HCT116 (cell line): ENCODE results near the gene BMF. TPM values are rescaled to one million over a fixed set of nuclear protein-coding genes. Genes with fewer than 3 reads are reported as not detected.

Experiments used
- ATAC-seq: fragments of 200-7000 bp; cut with Tn5 transposase; 2 replicates; pipeline ENCODE4 v1.9.1; 2020; ENCODE audit warnings: mild to moderate bottlenecking, moderate library complexity
- BruUV-seq: library from RNA; stranded (reverse); fragments of 400-500 nt; replicated peaks from 2 replicates; lab custom pipeline; 2021; lab: Mats Ljungman, UMichigan
- CTCF ChIA-PET: fragments of 300-600 bp; sonication (Branson Sonifier 250); formaldehyde crosslinking; loops from one replicate; lab custom pipeline; 2021; ENCODE audit warnings: antibody characterized with exemption; lab: Charles Lee
- POLR2A ChIA-PET: fragments of 300-600, 350-600 bp; sonication (Branson Sonifier 250); formaldehyde crosslinking; loops from one replicate; lab custom pipeline; 2021; ENCODE audit warnings: antibody characterized with exemption; lab: Charles Lee
- RAD21 ChIA-PET, 2 experiments: fragments of 300-600 bp; sonication (Branson Sonifier 250); formaldehyde crosslinking; loops; one replicate each; lab custom pipeline; 2023; ENCODE audit warnings: low total read pairs in 2 of 2; ENCODE audit not compliant: uncharacterized antibody in 2 of 2, unreplicated experiment in 2 of 2, low non-redundant PET in 1 of 2; lab: Charles Lee
- DNase-seq: peaks from one replicate; pipeline ENCODE4 v3.0.0-alpha.2; 2010; ENCODE audit warnings: low read depth, low spot score
- H2AFZ ChIP-seq: fragments of 200-600 bp; shearing (Covaris generic), sonication (generic); 2 replicates; pipeline ENCODE4 v1.6.1; 2017; ENCODE audit warnings: low read depth, mixed run types, mixed read lengths, antibody characterized with exemption, low read length; ENCODE audit not compliant: poor library complexity, severe bottlenecking
- H3K27ac ChIP-seq: 2 replicates; pipeline ENCODE4 v1.5.1; 2012; ENCODE audit warnings: low read depth, low read length
- H3K27me3 ChIP-seq: fragments of 200-600 bp; sonication (generic); 2 replicates; pipeline ENCODE4 v1.6.1; 2016; ENCODE audit warnings: mixed run types, low read length, mixed read lengths; ENCODE audit not compliant: insufficient read depth
- H3K36me3 ChIP-seq, 2 experiments: fragments of 200-500 bp in 1 of 2; fragments of 200-600 bp in 1 of 2; sonication (Bioruptor generic) in 1 of 2; sonication (generic) in 1 of 2; 2 replicates each; pipeline versions ENCODE4 v1.5.1 to v1.6.1; 2014 to 2016; ENCODE audit warnings: low read length in 2 of 2, inconsistent platforms in 1 of 2, mixed read lengths in 1 of 2, mixed run types in 1 of 2; ENCODE audit not compliant: insufficient read depth in 2 of 2, control insufficient read depth in 1 of 2
- H3K4me1 ChIP-seq, 2 experiments: fragments of 200-600 bp in 1 of 2; sonication (generic) in 1 of 2; 2 replicates each; pipeline versions ENCODE4 v1.5.1 to v1.6.1; 2012 to 2017; ENCODE audit warnings: low read length in 2 of 2, inconsistent platforms in 1 of 2, mild to moderate bottlenecking in 1 of 2, mixed read lengths in 1 of 2, mixed run types in 1 of 2, moderate library complexity in 1 of 2; ENCODE audit not compliant: insufficient read depth in 2 of 2, control insufficient read depth in 1 of 2
- H3K4me2 ChIP-seq: fragments of 200-600 bp; sonication (generic); 2 replicates; pipeline ENCODE4 v1.6.1; 2017; ENCODE audit warnings: mixed run types, low read length, mixed read lengths
- H3K4me3 ChIP-seq, 2 experiments: fragments of 200-600 bp in 1 of 2; sonication (generic) in 1 of 2; replicated peaks in 1 of 2; 2 replicates each; pipeline ENCODE4 v1.5.1; 2011 to 2016; ENCODE audit warnings: low read length in 2 of 2, control low read depth in 1 of 2, low read depth in 1 of 2, mild to moderate bottlenecking in 1 of 2, mixed read lengths in 1 of 2, mixed run types in 1 of 2
- H3K79me2 ChIP-seq: fragments of 200-600 bp; sonication (generic); 2 replicates; pipeline ENCODE4 v1.6.1; 2017; ENCODE audit warnings: mild to moderate bottlenecking, mixed run types, low read length, moderate library complexity, mixed read lengths; ENCODE audit not compliant: insufficient read depth
- H3K9ac ChIP-seq: fragments of 200-600 bp; sonication (generic); 2 replicates; pipeline ENCODE4 v1.6.1; 2016; ENCODE audit warnings: low read length, mixed read lengths
- H3K9me2 ChIP-seq: fragments of 200-600 bp; sonication (generic), shearing (Covaris generic); 2 replicates; pipeline ENCODE4 v1.6.1; 2017; ENCODE audit warnings: mixed run types, mild to moderate bottlenecking, moderate library complexity; ENCODE audit not compliant: insufficient read depth
- H3K9me3 ChIP-seq, 2 experiments: fragments of 200-500 bp in 1 of 2; fragments of 200-600 bp in 1 of 2; sonication (Bioruptor generic) in 1 of 2; sonication (generic) in 1 of 2; 2 replicates each; pipeline ENCODE4 v1.6.1; 2014 to 2017; ENCODE audit warnings: low read length in 2 of 2, mixed read lengths in 2 of 2, inconsistent platforms in 1 of 2, low read depth in 1 of 2, mild to moderate bottlenecking in 1 of 2, mixed run types in 1 of 2, moderate library complexity in 1 of 2; ENCODE audit not compliant: control insufficient read depth in 1 of 2, insufficient read depth in 1 of 2
- H4K20me1 ChIP-seq: fragments of 200-600 bp; sonication (generic), shearing (Covaris generic); 2 replicates; pipeline ENCODE4 v1.6.1; 2017; ENCODE audit warnings: mixed run types, mild to moderate bottlenecking, moderate library complexity; ENCODE audit not compliant: insufficient read depth
- CBX3 ChIP-seq: IDR thresholded peaks from 2 replicates; pipeline ENCODE4 v1.6.1; 2012; ENCODE audit warnings: low read depth
- CEBPB ChIP-seq: IDR thresholded peaks from 2 replicates; pipeline ENCODE4 v1.6.1; 2012; ENCODE audit warnings: low read depth
- EGR1 ChIP-seq: IDR thresholded peaks from 2 replicates; pipeline ENCODE4 v1.6.1; 2012; ENCODE audit warnings: low read depth
- ELF1 ChIP-seq: IDR thresholded peaks from 2 replicates; pipeline ENCODE4 v1.6.1; 2012; ENCODE audit warnings: low read depth, borderline replicate concordance
- JUND ChIP-seq: IDR thresholded peaks from 2 replicates; pipeline ENCODE4 v1.6.1; 2012
- POLR2A ChIP-seq: IDR thresholded peaks from 2 replicates; pipeline ENCODE4 v1.7.0; 2011; ENCODE audit warnings: borderline replicate concordance; ENCODE audit not compliant: insufficient read depth, insufficient read length; ENCODE audit errors: extremely low read depth
- RAD21 ChIP-seq: IDR thresholded peaks from 2 replicates; pipeline ENCODE4 v1.6.1; 2012; ENCODE audit warnings: low read depth, mild to moderate bottlenecking
- SP1 ChIP-seq: IDR thresholded peaks from 2 replicates; pipeline ENCODE4 v1.6.1; 2012; ENCODE audit warnings: low read depth
- SRF ChIP-seq: IDR thresholded peaks from 2 replicates; pipeline ENCODE4 v1.6.1; 2012; ENCODE audit warnings: low read depth
- TCF7L2 ChIP-seq: IDR thresholded peaks from 2 replicates; pipeline ENCODE4 v1.7.0; 2011; ENCODE audit warnings: borderline replicate concordance, inconsistent platforms; ENCODE audit not compliant: insufficient read depth, insufficient read length; ENCODE audit errors: extremely low read depth
- ZFX ChIP-seq: fragments of 450-650 bp; IDR thresholded peaks from 2 replicates; pipeline ENCODE4 v1.6.1; 2017
- ZNF274 ChIP-seq: fragments of 200-500 bp; sonication (Bioruptor generic); IDR thresholded peaks from 2 replicates; pipeline ENCODE4 v1.6.1; 2014; ENCODE audit warnings: mild to moderate bottlenecking, low read depth, low read length, inconsistent platforms
- intact Hi-C: fragments of 100-400 bp; cut with micrococcal nuclease; formaldehyde crosslinking; loops from 2 replicates; pipeline ENCODE4 v1.10.0; 2022
- total RNA-seq: library from RNA; stranded (reverse); gene quantifications from one replicate; pipeline ENCODE4 v1.2.1, GENCODE V29; 2021; ENCODE audit not compliant: unreplicated experiment
- TF ChIP-seq, protein P1 (sequence below): IDR thresholded peaks from 2 replicates; pipeline ENCODE4 v1.6.1; 2012
- TF ChIP-seq, protein P2 (sequence below), 3 experiments: fragments of 200-600 bp in 1 of 3; sonication (generic) in 1 of 3; IDR thresholded peaks in 2 of 3; conservative IDR thresholded peaks in 1 of 3; 2 replicates each; pipeline ENCODE4 v1.5.1; 2012 to 2017; ENCODE audit warnings: low read depth in 2 of 3, low read length in 2 of 3, antibody characterized with exemption in 1 of 3, borderline replicate concordance in 1 of 3, control low read depth in 1 of 3, mild to moderate bottlenecking in 1 of 3, mixed read lengths in 1 of 3, mixed run types in 1 of 3, moderate library complexity in 1 of 3; ENCODE audit not compliant: insufficient read depth in 1 of 3

The BMF gene
- total RNA-seq, 1 experiment from 2014 or later: 1.0 TPM

DNA sequence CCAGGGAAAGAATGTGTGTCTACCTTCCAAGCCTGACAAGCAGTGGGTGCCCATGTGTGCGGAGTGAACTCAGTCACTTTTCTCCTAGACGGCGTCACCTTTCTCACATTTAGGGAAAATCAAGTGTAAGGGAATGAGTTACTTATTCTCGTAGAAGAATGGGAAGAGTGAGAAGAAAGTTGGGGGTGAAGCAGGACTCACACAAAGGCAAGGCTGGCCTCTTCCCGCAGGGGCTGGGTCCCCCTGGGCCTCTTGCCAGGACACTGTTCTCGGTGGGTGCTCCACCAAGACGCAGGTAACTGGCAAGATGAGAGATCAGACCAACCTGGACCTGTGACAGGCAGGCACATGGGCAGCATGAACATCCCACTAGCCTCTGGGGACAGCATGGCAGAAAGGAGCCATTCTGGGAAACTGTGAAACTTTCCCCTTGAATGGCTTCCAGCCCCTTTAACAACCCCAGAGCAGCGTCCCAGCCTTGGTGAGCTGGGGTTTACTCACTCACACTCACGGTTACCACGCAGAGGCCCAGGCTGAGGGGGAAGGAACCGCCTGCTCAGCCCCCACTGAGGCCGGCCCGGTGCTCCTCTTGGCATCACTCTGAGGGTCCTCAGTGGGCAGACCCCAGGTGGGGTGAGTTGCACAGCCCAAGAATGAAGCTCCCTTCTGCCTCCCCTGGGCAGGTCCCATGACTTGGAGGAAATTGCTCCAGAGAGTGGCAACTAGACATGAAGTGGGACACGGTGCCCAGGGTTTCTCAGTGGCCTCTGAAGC lies 54.7 kb downstream of the BMF start:
- H4K20me1 ChIP-seq: no peaks in the 10 kb centered on the region
- H3K4me2 ChIP-seq: no peak overlapping the region
- no peaks in the 10 kb centered on the region for H3K36me3 ChIP-seq
- no peak overlapping the region for H3K27ac ChIP-seq
- H3K4me3 ChIP-seq: no peak overlapping the region
- TF ChIP-seq ELF1: no peak
- TF ChIP-seq, protein P1, sequence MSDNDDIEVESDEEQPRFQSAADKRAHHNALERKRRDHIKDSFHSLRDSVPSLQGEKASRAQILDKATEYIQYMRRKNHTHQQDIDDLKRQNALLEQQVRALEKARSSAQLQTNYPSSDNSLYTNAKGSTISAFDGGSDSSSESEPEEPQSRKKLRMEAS: no peak
- no peak for TF ChIP-seq ZFX
- no peak for TF ChIP-seq POLR2A
- TF ChIP-seq TCF7L2: no peak
- no peak for TF ChIP-seq CBX3
- TF ChIP-seq SP1: no peak
- no peaks in the 10 kb centered on the region; a peak in 1 of 4 replicates for H3K4me1 ChIP-seq
- H3K79me2 ChIP-seq: no peaks in the 10 kb centered on the region
- H3K9ac ChIP-seq: no peak overlapping the region
- no peak for ATAC-seq
- H3K9me3 ChIP-seq: no peaks in the 10 kb centered on the region
- H3K27me3 ChIP-seq: no peaks in the 10 kb centered on the region
- ChIA-PET POLR2A (no interaction called here), CTCF (no interaction called here), RAD21 (no interaction called here)
- intact Hi-C loops: no loop called here
- no peak for DNase-seq
- no peak overlapping the region for H2AFZ ChIP-seq
- no peaks in the 10 kb centered on the region for H3K9me2 ChIP-seq
- no TSS peak for BruUV-seq

DNA sequence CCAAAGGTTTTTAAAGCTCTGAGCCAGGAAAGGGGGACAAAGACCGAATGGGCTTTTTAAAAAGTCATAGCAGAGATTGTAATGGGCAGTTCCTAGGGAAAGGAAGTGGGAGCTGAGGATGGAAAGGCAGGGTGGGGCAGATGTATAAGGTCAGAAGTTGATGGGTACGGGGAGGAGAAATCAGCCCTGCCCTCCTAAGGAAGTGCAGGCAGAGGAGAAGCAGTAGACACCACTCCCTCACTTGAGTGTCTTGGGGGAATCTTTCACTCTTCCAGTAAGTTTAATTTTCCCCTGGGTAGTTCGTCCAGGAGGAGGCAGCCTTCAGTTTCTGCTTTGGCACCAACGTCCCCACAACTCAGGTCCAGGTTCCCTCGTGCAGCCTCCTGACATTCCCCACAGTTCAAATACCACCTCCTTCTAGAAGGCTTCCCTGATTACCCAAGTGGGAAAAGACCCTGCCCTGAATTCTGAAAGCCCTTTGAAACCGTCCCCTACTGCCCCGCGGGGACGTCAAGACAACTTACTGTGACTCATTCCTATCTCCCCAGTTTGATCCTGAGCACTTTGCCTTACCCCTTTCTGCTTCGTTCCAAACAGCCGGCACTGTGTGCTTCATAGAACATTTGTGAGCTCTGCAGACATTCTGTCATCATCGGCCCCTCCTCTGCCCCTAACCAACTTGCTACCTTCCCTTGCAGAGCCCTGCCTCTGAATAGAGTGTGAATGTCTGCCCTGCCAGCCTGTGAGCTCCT lies 55.4 kb downstream of the BMF start:
- Histone ChIP-seq H3K4me2 (no peak overlapping the region), H3K4me3 (no peak overlapping the region), H2AFZ (no peak overlapping the region), H3K4me1 (no peaks in the 10 kb centered on the region; a peak in 1 of 4 replicates), H3K79me2 (no peaks in the 10 kb centered on the region), H3K27ac (no peak overlapping the region), H3K9me2 (no peaks in the 10 kb centered on the region), H3K36me3 (no peaks in the 10 kb centered on the region), H3K27me3 (no peaks in the 10 kb centered on the region), H3K9me3 (no peaks in the 10 kb centered on the region), H3K9ac (no peak overlapping the region), H4K20me1 (no peaks in the 10 kb centered on the region)
- BruUV-seq: no TSS peak
- peak; percentile 35; the same call in 1 of the 2 replicates for ATAC-seq
- DNase-seq: no peak
- ChIA-PET RAD21 (no interaction called here), POLR2A (no interaction called here), CTCF (interaction anchor here (1.2 kb wide), 1 partner anchor 222 kb away, joined by 3 read pairs; no protein-coding TSS in a partner anchor)
- intact Hi-C loops: no loop called here
- TF ChIP-seq, protein P2, sequence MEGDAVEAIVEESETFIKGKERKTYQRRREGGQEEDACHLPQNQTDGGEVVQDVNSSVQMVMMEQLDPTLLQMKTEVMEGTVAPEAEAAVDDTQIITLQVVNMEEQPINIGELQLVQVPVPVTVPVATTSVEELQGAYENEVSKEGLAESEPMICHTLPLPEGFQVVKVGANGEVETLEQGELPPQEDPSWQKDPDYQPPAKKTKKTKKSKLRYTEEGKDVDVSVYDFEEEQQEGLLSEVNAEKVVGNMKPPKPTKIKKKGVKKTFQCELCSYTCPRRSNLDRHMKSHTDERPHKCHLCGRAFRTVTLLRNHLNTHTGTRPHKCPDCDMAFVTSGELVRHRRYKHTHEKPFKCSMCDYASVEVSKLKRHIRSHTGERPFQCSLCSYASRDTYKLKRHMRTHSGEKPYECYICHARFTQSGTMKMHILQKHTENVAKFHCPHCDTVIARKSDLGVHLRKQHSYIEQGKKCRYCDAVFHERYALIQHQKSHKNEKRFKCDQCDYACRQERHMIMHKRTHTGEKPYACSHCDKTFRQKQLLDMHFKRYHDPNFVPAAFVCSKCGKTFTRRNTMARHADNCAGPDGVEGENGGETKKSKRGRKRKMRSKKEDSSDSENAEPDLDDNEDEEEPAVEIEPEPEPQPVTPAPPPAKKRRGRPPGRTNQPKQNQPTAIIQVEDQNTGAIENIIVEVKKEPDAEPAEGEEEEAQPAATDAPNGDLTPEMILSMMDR (IDR thresholded peaks at IDR 0.05 in 2 of 3, conservative IDR thresholded peaks at IDR 0.05 in 1 of 3; ENCODE audit: borderline replicate concordance in 1 of 3, insufficient read depth in 1 of 3, low read depth in 2 of 3, low read length in 2 of 3): peak in 2 of 3 experiments; percentile 23 to 34; a peak in 2 of 6 replicates
- TF ChIP-seq ZNF274: no peak
- peak; percentile 40; the same call in 1 of the 2 replicates for TF ChIP-seq RAD21
- TF ChIP-seq SP1: no peak
- TF ChIP-seq EGR1: no peak
- TF ChIP-seq CEBPB: no peak
- no peak for TF ChIP-seq ELF1
- TF ChIP-seq SRF: no peak
- TF ChIP-seq CBX3: no peak
- TF ChIP-seq, protein P1: no peak
- no peak for TF ChIP-seq JUND
